ENCODE data around the gene EXOC3L1.

DNA sequence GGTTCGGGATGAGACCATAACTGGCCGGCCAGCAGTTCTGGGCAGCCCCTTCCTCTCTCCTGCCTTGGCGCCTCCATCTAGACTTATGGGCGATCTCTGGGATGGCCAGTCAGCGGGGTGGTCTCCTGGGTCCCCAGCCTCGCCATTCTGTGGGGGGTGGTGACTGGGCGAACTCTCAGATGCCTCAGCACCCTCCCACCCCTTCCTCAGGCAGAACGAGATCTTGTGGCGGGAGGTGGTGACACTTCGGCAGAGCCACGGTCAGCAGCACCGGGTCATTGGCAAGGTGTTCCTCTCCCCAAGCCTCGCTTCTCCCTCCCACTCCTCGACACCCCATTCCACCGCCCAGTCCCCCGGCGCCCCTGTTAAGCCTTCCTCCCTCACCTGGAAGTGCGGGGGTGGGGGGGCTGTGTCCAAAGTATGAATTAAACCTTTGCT lies 23.8 kb downstream of the EXOC3L1 start:
- TF ChIP-seq JUN (IDR thresholded peaks at IDR 0.05) (no peak), FOSL2 (IDR thresholded peaks at IDR 0.05) (no peak), FOSL2 (CRISPR knock-in tag; IDR thresholded peaks at IDR 0.05) (no peak), CTCF (IDR thresholded peaks at IDR 0.05) (no peak), RFX5 (IDR thresholded peaks at IDR 0.05) (no peak), POLR2A (IDR thresholded peaks at IDR 0.05; ENCODE audit: low read length) (no peak), NR3C1 (IDR thresholded peaks at IDR 0.05) (no peak), ZFP36 (IDR thresholded peaks at IDR 0.05; ENCODE audit: borderline replicate concordance, partially characterized antibody) (no peak), POLR2AphosphoS2 (conservative IDR thresholded peaks at IDR 0.05; ENCODE audit: low read length) (no peak), KDM5A (IDR thresholded peaks at IDR 0.05) (no peak), JUNB (IDR thresholded peaks at IDR 0.05) (no peak), RARB (CRISPR knock-in tag; IDR thresholded peaks at IDR 0.05) (no peak)
- TF ChIP-seq, protein P1, sequence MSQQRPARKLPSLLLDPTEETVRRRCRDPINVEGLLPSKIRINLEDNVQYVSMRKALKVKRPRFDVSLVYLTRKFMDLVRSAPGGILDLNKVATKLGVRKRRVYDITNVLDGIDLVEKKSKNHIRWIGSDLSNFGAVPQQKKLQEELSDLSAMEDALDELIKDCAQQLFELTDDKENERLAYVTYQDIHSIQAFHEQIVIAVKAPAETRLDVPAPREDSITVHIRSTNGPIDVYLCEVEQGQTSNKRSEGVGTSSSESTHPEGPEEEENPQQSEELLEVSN (IDR thresholded peaks at IDR 0.05; ENCODE audit: borderline replicate concordance, low read depth) = no peak
- TF ChIP-seq, protein P2, sequence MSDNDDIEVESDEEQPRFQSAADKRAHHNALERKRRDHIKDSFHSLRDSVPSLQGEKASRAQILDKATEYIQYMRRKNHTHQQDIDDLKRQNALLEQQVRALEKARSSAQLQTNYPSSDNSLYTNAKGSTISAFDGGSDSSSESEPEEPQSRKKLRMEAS (IDR thresholded peaks at IDR 0.05) = no peak
- TF ChIP-seq, protein P3, sequence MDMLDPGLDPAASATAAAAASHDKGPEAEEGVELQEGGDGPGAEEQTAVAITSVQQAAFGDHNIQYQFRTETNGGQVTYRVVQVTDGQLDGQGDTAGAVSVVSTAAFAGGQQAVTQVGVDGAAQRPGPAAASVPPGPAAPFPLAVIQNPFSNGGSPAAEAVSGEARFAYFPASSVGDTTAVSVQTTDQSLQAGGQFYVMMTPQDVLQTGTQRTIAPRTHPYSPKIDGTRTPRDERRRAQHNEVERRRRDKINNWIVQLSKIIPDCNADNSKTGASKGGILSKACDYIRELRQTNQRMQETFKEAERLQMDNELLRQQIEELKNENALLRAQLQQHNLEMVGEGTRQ (IDR thresholded peaks at IDR 0.05) = no peak

All from A549 (cell line).